GM21737 (cell line): ENCODE measurements around the gene CRYGN.
A peak's percentile ranks its signal among the peaks of the same experiment; 100 is the strongest.

Source experiments
- ATAC-seq: cut with Tn5 transposase; IDR thresholded peaks from one replicate; pipeline ENCODE4 v1.9.1; 2021; ENCODE audit warnings: mild to moderate bottlenecking, moderate library complexity; ENCODE audit not compliant: unreplicated experiment

Gene CRYGN, protein sequence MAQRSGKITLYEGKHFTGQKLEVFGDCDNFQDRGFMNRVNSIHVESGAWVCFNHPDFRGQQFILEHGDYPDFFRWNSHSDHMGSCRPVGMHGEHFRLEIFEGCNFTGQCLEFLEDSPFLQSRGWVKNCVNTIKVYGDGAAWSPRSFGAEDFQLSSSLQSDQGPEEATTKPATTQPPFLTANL

DNA sequence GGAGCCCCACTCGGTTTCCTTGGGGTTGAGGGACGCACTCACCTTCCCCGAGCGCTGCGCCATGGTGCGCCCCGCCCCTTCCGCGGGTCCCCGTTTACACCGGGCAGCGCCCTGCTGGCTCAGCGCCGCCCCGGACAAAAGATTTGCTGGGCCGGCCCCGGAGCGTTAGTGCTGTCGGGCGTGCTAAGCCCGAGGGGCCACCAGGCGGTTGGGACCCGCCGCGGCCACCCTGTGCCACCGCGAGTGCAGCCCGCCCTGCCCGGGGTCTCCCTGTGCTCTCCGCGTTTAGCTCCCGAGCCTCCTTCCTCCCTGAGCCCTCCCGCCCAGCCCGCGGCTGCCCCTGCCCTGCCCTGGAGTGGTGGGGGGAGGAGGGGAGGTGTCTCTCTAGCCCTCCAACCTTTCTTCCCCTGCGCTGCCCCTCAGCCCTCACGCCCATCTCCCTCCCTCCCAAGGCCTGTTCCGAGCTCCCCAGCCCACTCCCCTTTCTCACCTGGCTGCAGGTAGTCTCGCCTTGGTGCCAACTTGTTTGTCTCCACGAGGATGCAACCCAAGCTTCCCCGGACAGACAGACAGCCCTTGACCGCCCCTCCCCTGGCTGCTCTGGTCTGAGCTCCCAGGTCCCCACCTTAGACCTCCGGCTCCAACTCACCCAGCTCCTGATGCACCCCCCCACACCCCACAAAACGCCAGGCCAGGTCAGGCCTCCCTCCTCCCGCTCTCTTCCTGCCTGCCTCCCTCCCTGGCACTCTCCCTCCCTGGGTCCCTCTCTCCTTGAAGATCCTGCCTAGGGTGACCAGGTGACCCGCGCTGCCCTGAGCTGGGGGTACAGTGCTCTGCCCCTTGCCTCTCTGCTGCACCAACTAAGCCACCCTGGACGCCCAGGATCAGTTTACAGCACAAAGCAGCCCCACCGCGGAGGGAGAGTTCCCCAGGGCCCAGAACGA, at the start of gene CRYGN:
Gene CRYGN, minus strand, starts transcription at position 287 of the 944 bp plus-strand sequence. Its CDS starts 224 bp downstream, at position 63.
- no peak for ATAC-seq

DNA sequence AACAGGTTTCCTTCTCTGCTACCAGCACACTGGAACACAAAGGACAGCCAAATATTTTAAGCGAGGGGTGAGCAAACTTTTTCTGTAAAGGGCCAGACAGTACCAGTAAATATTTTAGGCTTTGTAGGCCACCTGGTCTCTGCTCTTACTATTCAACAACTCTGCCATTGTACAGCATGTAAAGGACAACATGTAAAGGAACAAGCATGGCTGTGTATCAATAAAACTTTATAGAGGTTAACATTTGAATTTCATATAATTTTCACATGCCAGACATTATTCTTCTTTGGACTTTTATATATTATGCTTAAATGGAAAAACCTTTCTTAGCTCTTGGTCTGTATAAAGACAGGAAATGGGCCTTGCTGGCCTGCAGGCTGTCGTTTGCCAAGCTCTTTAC, 49.6 kb upstream of the CRYGN start:
- ATAC-seq, result no peak

DNA sequence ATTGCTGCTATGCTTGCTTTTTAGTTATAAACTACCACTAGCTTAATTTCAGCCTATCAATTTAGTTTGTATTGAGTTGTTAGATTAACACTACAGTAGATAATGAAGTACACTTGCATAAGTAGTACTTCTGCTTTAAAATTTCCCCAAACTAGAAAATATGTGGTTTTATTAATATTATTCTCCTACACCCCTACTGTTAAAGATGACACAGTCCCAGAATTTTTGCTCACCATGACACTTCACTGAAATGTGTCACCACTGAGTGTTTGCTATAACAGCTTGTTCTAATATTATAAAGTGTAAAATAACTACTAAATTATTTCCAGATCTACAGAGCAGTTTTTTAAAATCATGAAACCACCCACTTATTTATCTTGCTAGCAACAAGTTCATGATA, 48.2 kb upstream of the CRYGN start:
- ATAC-seq, result no peak

DNA sequence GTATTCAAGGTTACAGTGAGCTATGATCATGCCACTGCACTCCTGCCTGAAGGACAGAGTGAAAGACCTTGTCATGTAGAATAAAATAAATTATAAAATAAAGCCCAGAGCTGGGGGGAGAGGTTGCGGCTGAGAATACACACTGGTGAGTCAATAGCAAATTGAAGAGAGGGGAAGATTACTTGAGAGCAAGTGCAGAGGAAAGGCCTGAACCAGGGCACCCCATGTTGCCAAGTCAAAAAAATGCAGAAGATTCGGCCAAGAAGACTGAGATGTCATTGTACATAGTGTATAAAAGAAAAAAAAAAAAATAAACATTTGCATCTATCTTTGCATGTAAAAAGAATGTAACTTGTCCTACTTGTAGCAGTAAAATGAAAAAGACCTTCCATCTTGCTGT, 47.3 kb upstream of the CRYGN start:
- ATAC-seq, result no peak

DNA sequence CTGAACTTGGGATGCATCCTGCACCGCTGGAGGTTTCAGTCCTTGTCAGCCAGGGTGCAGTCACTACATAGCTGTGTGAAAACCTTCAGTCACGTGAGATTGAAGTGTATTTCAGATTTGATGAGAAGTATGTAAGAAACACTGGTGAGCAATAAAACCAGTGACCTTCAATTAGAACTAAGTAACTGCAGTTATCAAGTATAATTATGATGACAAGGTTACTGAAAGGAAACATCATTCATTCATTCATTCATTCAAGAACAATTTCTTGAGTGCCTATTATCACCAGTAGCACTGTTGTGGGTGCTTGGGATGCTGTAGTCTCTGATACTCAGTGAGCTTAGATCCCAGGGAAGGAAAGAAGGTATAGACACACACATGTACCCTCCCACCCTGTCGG, 46.1 kb upstream of the CRYGN start:
- ATAC-seq, result no peak

DNA sequence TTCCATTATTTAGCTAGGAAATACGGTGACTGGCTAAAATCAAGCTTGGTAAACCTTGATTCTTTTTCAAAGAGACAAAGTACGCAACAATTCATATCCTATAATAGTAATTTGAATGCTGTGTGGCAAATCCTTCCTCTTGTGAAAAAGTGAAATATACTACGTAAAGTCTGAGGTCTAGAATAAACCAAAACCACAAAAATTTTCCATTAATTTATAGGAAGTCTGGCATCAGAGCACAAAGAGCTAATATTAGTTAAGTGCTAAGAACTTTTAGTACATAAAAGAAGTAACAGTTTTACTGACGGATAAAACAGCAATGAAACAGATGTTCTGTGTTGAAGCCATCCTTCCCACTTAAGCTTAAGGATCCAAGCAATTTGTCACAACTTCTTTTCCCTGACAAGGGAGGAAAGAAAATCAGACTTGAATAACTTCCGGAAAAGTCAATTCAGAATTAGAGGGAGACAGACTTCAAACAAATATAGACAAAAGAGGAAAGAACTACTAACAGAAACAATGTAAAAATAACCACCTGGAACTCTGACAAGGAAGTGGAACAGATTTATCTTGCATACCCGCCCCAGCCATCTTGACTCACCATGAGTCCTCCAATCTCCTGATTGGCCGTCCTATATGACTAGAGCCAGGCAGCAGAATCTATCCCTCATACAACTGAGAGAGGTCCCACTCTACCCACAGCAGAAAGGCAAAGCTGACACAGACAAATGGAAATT, 45.2 kb upstream of the CRYGN start:
- no peak for ATAC-seq

DNA sequence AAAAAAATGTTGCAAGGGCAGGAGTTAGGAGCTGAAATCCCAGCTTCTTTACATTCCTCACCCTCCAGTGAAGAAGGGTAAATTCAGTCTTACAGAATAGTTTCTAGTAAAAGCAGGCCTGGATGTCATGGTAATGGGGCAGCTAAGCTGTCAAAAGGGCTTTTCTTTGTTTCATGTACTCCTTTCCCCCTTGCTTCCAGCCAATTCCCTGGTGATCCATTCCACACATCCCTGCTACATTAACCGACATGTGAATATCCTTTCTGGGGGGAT, 43.7 kb upstream of the CRYGN start:
- no peak for ATAC-seq

DNA sequence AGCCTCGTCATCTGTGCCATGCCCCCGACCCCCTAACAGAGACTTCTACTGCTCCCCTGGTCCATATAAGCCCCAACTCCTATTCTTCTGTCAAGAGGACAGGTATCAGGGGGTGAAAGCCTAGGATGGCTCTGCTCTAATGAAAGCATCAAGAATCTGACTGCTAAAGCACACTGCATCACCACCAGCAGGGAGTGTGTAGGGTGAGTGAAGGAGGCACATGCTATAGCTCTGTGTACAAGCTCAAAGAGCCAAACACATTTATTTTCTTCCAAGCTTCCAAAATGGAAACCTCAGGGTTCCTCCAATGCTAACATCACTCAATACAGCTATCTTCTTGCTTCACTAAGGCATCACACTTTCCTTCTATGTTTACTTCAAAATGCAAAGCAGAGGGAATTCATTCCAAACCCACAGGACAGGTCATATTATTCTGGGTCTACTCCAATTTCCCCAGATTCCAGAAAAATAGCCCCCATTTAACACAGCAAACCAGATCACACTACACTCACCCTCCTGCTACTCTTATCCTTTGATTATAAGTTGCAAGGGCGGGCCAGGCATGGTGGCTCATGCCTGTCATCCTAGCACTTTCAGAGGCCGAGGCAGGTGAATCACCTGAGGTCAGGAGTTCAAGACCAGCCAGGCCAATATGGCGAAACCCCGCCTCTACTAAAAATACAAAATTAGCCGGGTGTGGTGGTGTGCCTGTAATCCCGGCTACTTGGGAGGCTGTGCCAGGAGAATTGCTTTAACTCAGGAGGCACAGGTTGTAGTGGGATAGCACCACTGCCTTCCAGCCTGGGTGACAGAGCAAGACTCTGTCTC, 43.2 kb upstream of the CRYGN start:
- no peak for ATAC-seq

DNA sequence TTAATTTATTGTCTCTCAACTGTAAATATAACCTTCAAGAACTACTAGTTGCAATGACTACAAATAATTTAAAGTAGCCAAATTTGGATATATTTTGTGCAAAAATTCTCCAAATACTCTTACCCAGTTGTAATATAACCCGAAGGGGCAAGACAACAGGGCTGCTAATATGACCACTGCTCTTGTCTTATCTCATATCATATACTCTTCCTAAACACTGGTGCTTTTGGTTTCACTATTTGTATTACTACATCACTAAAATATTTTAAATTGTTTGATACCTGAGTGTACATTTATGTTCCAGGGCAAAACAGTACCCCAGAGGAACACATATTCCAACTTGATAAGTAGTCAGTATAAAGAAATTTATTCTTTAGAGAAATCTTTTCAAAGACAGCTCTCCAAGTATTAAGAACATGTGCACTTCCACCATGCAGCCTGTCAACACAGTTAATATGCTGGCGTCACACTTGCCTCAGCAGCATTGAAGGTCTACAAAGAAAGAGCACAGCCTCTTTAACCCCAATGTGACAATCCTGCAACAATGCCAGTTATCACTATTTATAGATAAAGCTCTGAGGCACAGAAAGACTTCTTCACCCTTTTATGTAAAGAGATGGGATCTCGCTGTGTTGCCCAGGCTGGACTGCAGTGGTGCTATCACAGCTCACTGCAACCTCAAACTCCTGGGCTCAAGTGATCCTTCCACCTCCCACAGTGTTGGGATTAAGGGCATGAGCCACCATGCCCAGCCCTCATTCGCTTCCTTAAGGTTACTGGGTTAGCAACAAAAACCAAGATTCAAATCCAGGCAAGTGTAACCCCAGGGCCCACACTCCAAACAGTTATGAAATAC, 41.9 kb upstream of the CRYGN start:
- no peak for ATAC-seq

DNA sequence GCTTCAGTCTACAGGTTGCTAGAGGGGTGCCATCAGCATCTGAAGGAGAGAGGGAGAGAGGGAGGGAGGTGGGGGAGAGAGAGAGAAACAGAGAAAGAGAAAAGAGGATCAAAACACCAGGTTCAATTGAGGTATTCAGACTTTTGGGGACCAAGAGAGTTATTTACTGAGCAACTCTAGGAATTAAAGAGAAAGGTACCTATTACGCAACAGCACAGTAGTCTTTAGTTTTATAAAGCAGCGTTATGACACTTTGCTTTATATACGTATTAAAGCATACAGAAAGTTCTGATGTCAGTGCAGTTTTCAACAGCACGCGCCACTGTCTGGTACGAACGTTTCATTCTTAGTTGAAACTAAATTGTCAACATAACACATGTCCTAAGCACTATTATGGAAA, 37.9 kb upstream of the CRYGN start:
- ATAC-seq, result no peak

DNA sequence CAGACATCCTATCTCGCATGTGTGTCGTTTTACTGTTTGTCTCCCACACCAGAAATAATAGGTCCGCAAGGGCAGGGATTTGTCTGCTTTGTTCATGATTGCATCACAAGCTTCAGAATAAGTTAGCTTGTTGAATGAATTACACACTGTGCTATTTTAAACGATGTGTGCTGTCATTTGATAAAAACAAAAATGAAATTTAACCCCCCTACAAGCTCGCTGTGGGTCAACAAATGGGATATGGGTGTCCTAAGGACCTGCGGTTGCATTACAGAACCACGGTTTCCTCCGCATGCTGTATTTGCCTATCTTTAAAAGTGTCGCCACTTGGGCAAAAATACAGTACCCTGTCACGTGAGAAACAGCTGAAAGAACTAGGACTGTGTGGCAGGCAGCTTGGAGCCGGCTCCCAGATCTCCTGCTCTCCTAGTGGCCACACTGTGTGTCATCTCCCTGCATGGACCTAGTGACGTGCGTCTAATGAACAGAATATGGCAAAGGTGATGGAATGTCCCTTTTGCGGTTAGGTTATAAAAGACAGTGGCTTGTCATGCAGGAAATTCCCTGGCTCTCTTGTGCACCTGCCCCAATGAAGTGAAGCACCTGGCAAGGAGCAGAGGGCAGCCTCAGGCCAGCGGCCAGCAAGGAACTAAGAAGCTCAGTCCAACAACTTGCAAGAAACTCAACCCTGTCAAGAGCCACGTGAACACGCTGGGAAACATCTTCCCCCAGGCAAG, 32.9 kb upstream of the CRYGN start:
- ATAC-seq, result peak; percentile 33

DNA sequence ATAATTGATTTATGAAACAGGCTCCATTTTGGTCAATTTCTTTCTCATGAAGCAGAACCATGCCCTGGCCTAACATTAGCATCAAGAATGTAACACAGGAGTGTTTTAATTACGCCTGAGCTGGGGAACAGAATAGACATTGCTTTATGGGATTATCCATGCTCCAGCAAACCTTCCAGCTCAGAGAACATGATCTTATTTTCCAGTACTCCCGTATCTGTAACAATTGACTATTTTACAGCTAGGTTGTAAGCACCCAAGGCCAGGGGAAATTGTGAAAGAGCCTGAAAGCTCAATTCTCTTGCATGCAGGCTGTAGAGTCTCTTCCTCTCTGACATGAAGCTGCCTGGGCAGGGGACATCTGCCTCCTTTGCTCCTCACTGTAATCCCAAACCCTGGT, 30.8 kb upstream of the CRYGN start:
- no peak for ATAC-seq

DNA sequence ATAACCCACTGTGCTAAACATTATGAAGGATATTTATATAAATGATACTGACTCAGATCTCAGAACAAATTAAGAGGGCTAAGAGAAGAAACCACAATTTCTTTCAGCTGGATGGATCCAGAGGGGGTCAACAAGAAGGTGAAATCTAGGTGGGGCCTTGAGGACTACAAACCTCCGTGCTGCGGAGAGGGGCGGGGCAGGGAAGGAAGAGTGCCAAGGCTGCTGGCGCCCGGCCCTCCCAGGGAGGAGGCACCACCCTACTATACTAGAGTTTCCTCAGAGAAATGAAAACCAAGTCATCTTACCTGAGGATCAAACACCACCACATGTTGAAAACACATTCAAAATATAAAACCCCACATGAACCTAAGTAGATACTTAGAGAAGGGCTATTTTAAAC, 29.3 kb upstream of the CRYGN start:
- ATAC-seq, result no peak

DNA sequence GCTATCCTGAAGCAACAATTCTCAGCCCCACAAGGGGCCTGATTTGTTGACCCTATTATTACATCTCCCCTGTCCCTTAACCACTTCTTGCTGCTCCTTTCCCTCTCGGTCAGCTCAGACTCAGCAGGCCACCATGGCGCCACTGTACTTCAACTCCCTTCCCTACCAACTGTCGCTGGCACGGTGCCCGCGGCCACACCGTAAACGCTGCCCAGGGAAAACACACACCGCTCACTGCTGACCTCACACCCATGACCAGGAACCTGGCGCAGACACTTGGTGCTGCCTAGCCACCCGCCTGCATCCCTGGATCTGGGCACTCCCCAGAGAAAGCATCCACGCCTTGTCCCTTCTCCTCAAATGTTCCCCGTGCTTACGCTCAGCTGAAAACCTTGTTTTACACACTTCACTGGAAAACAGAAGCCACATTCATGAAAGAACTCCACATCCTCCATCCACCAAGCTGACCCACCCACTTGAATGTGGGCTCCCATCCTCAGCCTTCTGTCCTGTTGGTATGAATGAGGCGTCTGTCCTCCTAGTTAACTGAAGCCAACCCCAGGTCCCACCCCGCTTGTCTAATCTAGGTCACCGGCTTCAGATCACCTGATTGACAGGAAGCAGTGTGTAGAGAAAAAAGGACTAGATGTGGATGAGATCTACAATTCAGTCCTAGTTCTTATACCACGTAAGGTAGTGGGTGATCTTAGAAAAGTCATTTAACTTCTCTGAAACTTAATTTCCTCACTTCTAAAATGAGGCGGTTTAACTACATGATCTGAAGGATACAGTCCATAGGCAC, 28.5 kb upstream of the CRYGN start:
- no peak for ATAC-seq

DNA sequence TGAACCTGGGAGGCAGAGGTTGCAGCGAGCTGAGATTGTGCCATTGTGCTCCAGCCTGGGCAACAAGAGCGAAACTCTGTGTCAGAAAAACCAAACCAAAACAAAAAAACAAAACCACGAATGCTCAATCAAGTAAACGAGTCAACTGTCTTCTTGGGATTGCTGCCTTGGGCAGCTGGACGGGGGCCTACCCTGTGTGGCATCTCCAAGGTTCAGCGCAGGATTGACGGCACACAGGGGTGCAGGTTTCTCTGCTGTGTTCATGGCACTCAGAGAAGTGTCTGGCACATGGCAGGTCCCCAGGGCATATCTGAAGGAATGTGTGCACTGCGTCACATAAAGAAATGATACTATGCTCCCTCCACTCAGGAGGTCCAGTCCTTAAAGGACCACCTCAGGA, 25.2 kb upstream of the CRYGN start:
- no peak for ATAC-seq

DNA sequence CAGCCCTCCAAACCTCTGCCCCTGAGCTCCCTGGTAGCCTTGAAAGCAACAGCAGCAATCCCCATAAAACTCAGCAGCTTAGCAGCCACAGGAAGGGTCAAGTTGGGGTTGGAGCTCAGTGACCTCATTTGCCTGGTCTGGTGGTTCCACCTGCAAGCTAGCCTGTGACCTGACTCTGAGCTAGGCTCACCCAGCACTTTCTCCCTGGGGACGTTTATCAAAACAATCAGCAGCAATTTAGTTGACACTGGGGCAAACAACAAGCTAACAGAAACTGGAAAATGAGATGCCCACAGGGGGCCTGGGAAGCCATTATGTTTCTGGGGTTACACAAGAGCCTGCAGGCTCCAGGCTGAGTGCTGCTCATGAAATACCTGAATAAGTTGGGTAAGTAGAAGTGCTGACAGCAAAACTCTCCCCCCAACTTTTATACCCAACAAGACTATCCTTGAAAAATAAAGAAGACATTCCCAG, 22.4 kb upstream of the CRYGN start:
- ATAC-seq, result no peak

DNA sequence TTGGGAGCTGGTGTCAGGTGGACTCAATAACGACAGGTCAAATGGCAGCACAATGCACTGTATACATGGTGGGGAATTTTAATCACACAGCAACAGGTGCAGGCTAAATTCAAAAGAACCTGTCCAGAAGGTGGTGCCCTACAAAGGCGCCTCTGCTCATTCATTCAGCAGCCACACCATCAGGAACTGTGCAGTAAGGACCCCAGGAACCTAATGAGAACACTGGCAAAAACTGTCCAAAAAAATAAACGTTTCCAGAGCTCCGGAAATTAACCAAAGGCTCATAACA, 21.9 kb upstream of the CRYGN start:
- no peak for ATAC-seq

DNA sequence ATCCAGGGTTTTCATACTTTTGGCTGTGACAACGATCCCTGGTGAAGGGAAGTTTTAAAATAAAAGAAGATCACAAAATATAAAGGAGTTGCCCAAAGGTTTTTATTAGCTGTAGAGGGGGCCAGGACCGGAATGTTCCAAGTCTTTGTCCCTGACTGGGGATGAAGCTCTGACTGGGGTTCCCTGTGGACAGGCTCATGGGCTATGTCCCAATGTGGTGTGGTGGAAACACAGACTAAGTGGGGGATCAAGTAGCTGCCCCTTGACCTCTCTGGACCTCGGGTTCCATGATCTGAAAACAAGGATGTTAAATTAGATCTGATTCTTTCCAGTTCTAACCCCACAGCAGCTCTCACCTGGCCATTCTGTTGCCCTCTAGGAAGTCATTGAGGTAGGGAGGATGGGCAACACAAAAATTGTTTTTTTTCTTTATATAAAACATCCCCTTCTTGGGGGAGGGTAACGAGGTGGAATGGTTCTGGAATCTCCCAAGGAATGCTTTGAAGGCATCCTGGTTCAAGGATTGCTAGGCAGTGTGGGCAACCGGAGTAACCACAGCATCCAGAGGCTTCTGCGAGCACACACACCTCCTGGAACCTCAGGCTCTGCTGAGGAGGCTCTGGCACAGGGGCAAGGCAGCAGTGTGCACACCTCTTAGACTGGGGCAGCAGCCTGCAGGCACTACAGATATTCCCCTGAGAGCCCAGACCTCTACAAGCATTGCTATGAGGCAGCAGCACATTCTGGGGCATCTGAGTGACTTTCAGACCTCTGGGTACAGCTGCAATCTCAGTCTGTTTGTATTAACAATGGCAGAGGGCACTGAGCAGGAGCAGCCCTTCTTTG, 21.4 kb upstream of the CRYGN start:
- ATAC-seq, result no peak
